NCI-H1694 (cell line): Measurements from ENCODE around the gene FAM78A.
"Not testable (repeated sequence)": the region's sequence is repeated elsewhere in the genome, so short reads cannot be mapped to it uniquely, and the experiment has no call there.

ENCODE experiments used
- DNase-seq: peaks from one replicate; lab custom pipeline; 2025; lab: John Stamatoyannopoulos, UW

Gene FAM78A

GRCh38 chr9:131264231-131264630, 12.1 kb downstream of the FAM78A start:
- no peak for DNase-seq

- DNase-seq, result no peak
Measured at GRCh38 chr9:131263701-131264100, 12.6 kb downstream of the FAM78A start.

- not testable (repeated sequence) for DNase-seq
Measured at GRCh38 chr9:131263033-131263343, 13.3 kb downstream of the FAM78A start.

DNA sequence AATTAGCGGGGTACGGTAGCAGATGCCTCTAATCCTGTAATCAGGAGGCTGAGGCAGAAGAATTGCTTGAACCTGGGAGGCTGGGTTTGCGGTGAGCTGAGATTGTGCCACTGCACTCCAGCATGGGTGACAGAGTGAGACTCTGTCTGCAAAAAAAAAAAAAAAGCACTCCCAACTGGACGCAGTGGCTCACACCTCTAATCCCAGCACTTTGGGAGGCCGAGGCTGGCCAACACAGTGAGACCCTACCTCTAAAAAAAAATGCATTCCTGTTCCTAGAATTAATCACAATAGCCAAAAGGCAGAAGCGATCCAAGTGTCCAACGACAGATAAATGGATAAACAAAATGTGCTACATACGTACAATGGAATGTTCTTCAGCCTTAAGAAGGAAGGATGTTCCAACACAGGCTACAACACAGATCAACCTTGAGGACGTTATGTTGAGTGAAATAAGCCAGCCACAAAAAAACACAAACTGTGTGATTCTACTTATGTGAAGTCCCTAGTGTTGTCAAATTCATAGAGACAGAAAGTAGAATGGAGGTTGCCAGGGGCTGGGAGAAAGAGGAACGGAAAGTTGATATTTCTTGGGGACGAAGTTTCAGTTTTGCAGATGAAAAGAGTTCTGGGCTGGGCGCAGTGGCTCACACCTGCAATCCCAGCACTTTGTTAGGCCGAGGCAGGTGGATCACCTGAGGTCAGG, 13.8 kb downstream of the FAM78A start:
- DNase-seq, result no peak

DNA sequence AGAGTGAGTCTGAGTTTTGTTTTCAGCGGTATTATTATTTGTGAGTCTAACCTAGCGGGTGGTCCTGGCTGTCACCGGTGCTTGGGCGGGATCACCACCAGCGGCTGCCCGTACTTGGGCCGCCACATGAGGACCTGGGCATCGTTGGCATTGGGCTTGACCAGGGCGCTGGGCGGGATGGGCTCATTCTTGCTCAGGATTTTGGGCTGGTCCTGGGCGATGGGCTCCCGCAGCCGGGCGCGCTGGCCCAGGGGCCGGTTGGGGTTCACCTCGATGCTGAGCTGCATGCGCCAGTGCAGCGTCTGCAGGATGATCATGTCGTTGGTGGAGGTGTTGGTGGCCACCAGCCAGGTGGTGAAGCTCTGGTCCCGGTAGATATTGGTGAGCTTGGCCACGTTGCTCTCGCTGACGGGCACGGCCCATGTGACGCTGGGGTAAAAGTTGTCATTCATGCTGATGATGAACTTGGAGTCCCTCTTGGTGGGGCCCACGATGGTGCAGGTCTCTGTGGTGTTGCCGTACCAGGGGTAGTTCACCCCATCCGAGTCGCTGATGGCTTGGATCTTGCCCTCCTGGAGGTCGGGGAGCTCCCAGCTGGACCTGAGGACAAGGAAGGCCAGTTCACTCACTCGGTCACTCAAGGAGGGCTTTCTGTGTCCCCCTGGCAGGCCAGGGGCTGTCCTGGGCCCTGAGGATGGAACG, 15.4 kb downstream of the FAM78A start:
- DNase-seq, result no peak

- DNase-seq, result no peak
Measured at GRCh38 chr9:131259916-131260597, 16.3 kb downstream of the FAM78A start.

DNA sequence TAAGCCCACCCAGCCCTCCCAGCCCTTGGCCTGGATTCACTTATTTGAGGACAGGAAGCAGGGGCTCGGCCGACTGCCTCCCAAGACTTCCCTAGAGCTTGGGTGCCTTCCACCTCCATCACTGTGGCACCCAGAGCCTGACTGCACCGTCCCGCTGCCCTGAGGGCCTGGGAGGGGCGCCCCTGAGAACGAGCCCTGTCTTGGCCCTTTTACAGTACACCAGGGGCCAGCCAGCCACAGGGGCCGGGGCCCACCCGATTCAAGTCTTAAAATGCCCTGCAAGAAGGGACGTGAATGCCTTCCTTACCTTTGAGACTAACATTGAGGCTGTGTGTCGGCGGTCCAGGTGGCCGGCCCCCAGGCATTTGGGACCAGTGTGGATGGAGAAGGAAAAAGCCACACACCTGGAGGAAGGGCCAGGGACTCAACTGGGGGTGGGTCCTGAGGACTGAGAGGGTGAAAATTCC, 16.8 kb downstream of the FAM78A start:
- DNase-seq, result no peak

- no peak for DNase-seq
Measured at GRCh38 chr9:131258698-131259431, 17.4 kb downstream of the FAM78A start.

GRCh38 chr9:131258186-131258585, 18.1 kb downstream of the FAM78A start:
- DNase-seq, result no peak

DNA sequence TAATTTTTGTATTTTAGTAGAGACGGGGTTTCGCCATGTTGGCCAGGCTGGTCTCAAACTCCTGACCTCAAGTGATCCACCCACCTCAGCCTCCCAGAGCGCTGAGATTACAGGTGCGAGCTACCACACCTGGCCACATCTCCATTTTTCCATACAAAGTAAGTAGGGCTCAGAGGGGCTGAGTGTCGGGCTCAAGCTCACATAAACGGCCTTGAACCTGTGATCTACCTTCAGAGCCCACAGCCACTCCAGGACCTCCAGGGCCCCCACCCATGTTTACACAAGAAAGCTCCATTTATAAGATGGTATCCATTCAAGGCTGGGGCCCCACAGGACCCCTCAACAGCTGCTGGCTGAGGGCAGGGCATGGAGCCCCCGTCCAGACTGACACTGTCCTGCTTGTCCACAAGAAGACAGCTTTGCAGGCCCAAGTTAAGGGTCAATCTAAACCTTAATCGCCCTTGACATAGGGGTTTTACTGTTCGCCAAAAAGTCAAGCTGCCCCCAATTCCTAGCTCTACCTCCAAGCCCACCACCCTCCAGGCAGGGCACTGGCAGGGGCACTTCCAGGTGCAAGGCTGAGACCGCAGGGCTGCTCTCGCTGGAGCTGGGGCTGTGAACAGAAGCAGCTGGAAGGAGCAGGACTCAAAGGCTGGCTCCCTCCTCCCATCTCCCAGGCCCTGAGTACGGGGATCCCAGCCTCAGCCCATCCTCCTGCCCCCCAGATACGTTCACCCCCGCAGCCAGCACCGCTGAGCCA, 18.9 kb downstream of the FAM78A start:
- no peak for DNase-seq

DNA sequence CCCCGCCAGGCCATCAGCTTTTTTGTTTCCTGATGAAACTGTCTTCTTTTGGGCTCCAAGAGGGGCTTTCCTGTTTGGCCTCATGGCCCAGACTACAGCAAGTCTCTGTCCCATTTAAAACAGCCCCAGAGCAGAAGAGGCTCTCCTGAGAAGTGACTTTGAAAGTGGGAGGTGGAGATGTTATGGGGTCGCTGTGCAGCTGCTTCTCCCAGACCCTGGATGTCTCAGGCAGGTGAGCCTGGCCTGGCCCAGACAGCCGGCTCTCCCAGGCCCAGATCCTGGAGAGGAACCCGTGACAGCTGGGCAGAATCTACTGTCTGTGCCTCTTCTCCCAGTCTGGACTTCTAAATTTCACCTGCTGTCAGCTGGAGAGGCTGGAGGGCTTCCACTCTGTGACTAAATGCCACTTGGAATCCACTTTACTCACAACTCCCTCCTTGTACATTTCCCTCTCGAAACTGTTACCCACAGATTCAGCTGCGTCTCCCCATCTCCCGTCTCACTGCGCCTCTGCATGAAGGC, 20.6 kb downstream of the FAM78A start:
- no peak for DNase-seq

GRCh38 chr9:131254626-131255025, 21.7 kb downstream of the FAM78A start:
- no peak for DNase-seq

DNA sequence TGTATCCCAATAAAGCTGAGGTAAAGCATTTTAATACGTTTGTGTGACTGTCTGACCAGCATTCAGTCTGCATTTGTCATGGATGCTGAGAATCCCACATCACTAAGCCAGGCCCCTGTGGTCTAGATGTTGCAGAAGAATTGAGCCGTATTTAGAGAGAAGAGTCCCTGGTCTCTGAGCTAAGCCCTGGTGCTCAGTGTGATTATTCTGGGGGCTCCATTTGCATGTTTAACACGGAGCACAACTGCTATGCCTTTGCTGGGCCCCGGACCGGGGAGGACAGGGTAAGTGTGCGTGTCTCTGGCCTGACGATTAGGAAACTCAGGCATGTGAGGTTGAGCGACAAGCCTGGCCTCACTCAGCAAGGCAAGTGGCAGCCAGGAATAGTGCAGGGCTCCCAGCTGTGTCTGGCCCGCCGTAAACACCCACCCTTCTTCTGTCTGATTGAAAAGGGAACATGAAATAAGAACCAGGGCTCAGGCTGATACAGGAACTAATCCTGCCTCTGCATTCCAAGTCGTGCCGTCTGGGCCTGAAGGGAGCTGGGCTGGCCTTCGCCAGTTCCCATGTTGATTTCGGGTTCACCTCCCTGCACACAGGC, 22.3 kb downstream of the FAM78A start:
- no peak for DNase-seq

GRCh38 chr9:131252120-131252519, 24.2 kb downstream of the FAM78A start:
- DNase-seq, result no peak

DNA sequence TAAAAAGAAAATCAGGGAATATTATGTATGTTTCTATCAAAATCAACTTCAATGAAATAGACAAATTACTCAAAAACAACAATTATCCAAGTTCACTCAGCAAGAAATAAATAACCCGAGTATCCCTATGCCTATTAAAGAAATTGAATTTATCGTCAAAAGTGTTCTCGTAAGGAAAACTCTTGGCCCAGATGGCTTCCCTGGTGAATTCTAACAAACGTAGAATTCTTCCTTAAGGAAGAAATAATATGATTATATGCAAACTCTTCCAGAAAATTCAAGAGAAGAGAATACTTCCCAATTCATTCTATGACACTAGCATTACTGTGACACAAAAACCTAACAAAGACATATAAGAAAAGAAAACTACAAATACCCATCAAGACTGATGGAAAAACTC, 29.7 kb downstream of the FAM78A start:
- DNase-seq, result no peak

- not testable (repeated sequence) for DNase-seq
Measured at GRCh38 chr9:131244331-131244730, 32.0 kb downstream of the FAM78A start.

- DNase-seq, result no peak
Measured at GRCh38 chr9:131240047-131240921, 36.0 kb downstream of the FAM78A start.

DNA sequence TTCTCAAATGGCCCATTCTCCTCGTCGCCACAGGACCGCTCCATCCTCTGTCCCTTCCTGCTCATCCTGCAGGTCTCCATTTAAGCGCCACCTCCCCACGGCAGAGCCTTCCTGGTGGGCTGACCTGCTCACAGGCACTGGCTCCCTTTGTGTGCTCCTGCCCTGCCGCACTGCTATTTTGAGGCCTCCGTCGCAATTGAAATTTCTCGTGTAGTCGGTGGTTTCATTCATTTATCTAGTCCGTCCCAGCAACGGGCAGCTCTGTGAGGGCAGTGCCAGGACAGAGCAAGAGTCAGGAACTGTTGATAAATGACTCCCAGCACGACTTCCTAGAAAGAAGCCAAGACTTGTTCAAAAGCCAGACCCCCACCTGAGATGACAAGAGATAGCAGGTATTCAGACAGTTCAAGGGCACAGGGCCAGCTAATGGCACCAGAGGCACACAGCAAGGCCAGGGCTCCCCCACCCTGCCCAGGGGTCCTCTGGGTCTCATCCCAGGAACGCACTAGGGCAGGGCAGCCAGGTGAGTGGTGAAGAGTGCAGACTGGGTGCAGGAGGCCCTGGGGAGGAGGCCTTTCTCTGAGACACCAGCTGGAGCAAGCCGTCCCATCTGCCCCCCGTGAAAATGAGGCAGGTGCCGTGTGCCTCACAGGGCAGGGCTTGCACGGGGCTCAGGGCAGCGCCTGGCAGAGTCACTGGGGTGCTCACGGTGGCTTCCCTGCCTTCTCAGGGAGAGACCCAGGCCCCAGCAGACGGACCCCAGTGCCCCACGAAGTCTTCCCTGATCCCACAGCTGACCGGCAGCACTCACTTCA, 36.9 kb downstream of the FAM78A start:
- no peak for DNase-seq

DNA sequence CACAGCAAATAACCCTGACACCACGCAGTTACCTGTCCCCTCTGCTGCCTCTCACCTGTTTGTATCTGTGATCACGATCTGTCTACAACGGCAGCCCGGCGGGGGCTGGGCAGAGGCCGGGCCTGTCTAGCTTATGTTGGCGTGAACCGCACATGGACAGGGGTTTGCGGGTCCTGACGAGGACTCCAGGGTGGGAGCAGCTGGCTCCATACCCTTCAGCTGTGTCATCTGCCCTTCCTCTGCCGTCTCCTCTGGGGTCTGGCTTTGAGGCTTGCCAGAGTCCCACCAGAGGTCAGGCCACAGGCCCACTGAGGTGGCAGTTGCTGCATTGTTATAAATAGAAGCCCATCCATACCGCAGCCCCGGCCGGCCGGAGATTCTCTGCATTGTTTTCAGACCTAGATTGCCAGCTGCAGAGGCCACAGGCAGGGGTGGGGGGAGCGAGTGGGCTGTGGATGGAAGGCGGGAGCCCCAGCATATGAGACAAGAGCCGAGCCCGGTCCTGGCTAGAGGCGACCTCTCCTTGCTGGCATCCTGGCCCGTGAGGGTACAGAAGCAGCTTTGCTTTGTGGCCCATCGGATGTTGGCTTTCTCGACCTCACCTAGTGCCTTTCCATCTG, 37.8 kb downstream of the FAM78A start:
- no peak for DNase-seq
